IPS-18c (cell line): ENCODE results near the gene NDUFS3.

ENCODE experiments used
- H3K4me3 ChIP-seq: 2 replicates; pipeline ENCODE4 v1.7.0; 2013; ENCODE audit warnings: low read depth, mild to moderate bottlenecking, low read length, moderate library complexity; ENCODE audit not compliant: insufficient read depth
- H3K9me3 ChIP-seq: one replicate; pipeline ENCODE4 v1.6.1; 2013; ENCODE audit warnings: mild to moderate bottlenecking, low read length, moderate library complexity; ENCODE audit not compliant: control insufficient read depth, insufficient read depth

The NDUFS3 gene

DNA sequence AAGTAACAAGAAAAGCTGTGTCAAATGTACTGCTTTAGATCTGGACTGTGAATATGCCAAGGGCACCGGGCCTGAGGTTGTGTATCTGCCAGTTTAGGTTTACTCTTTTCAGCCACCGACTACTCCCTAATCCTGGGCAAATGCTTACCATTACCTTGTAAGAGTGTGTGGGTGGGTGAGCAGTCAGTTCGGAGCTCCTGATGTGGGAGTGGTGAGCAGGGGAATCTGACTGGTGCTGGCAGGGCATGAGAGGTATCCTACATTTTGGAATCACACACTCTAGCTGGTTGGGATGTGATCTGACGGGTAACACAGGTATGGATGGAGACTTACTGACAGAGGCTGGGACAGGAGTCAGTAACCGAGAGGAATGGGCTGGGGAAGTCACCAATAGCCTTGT lies 5.0 kb downstream of the NDUFS3 start:
- no peak overlapping the region for H3K4me3 ChIP-seq
- H3K9me3 ChIP-seq, result peaks cover 3% of the 10 kb centered on the region

DNA sequence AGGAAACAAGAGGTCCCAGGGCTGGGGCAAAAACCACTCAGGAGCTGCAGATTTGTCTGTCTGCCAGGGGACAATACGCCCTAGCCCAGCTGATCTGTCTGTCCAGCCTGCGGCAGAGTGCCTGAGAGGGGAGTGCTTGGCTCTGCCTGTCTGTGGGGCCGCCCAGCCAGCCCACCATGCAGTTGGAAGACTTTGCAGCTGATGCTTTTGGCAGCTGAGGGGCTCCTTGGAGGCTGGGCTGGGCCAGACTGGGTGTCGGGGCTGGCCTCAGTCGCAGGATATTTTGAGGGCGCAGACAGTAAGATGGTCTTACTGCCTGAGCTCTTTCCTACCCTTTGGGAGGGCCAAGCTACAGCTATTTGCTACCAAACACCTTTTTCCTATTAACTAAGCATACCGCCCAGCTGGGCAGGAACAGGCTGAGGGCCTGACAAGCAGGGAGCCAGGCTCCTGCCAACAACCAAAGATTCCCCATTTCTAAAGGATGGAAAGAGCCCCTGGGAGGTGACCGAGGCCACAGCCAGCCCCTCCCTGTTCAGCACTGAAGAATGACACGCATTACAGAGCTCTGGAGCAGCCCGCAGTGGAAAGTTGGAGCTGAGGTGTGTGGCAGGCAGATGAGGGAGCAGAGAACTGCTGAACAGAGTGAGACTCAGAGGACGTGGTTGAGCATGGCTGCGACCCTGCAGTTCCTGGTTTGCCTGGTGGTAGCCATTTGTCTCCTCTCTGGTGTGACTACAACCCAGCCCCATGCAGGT lies 7.4 kb downstream of the NDUFS3 start, which contains the start of gene FAM180B:
Gene FAM180B, plus strand, starts transcription at position 581 of the 758 bp plus-strand sequence. Its CDS starts 91 bp downstream, at position 672.
- no peaks in the 10 kb centered on the region for H3K9me3 ChIP-seq
- H3K4me3 ChIP-seq, result no peak within 1 kb of the TSS

DNA sequence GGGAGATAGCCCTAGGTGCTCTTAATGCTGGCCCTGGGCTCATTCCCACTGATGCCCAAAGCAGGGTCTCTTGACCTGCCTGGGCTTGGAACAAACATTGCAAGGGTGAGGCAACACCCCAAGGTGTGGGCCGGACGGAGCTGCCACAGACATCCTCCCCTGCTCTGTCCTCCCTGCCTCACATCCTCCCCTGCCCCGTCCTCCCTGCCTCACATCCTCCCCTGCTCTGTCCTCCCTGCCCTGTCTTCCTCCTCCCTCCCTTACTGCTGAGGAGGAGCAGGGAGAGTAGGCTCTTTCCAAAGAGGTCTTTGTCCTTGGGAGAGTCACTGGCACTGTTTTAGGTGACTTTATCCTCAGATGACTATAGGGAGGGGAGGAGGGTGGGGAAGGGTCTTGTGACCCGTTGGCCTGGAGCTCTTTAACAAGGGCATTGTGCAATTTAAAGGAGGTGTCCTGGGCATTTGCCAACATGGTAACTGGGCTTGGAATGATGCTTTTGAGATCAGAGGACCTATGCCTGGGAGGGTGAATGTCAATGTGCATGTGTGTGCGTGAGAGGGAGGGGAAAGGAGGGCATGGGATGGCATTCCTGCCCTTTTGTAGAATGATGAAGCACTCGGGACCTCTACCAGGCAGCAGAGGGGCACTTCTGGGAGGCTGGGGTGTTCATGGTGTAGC lies 8.3 kb downstream of the NDUFS3 start:
- Histone ChIP-seq H3K4me3 (no peak overlapping the region), H3K9me3 (no peaks in the 10 kb centered on the region)

DNA sequence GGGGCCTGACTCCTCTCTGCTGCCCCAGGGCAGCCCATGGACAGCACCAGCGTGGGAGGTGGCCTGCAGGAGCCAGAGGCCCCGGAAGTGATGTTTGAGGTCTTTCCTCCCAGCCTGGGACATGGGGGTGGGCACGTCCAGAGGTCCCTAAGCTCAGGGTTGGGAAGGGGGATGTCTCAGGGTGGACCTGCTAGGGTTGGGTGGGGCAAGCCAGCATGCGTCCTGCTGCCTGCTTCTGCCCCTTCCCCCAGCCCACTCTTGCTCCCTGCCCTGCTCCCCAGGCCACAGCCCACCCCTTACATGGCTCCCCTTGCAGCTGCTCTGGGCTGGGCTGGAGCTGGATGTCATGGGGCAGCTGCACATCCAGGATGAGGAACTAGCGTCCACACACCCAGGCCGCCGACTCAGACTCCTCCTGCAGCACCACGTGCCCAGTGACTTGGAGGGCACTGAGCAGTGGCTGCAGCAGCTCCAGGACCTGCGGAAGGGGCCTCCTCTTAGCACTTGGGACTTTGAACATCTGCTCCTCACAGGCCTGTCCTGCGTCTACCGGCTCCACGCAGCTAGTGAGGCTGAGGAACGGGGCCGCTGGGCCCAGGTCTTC lies 9.0 kb downstream of the NDUFS3 start:
- no peaks in the 10 kb centered on the region for H3K9me3 ChIP-seq
- no peak overlapping the region for H3K4me3 ChIP-seq

DNA sequence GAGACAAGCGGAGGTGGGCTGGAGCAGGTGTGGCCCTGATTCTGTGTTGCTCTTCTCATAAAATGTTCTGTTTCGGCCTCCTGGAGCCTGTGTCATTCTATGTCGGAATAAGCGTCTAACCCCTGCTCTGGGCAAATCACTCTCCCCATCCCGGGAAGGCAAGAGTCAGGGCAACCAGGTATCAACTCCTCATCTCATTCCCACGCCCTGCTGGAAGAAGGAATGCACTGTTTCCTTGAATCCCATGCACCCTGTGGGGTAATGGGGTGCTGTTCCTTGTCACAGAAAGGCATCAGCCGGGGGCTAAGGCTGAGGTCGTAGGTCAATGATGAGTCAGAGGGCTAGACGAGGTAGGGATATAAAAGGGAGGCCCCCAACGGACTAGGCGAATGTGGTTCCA lies 10.2 kb downstream of the NDUFS3 start:
- H3K4me3 ChIP-seq, result no peak overlapping the region
- H3K9me3 ChIP-seq, result no peaks in the 10 kb centered on the region

DNA sequence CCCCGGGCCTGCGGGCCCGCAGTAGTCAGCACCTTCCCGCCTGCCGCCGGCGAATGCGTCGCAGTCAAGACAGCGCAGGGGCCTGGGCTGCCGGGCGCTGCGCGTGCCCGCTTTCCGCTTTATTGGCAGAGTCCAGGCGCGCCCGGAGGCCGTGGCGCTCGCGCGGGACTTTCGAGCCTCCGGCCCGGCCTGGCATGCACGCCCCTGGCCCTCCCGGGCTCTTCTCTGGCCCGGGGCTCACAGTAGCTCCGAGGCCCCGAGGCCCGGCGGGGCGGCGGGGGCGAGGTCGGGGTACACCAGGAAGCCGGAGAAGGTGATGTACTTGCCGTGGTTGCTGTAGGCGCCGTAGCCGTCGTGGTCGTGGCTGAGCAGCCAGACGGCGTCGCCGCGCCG lies 10.7 kb downstream of the NDUFS3 start:
- Histone ChIP-seq H3K4me3 (no peak overlapping the region), H3K9me3 (no peaks in the 10 kb centered on the region)

DNA sequence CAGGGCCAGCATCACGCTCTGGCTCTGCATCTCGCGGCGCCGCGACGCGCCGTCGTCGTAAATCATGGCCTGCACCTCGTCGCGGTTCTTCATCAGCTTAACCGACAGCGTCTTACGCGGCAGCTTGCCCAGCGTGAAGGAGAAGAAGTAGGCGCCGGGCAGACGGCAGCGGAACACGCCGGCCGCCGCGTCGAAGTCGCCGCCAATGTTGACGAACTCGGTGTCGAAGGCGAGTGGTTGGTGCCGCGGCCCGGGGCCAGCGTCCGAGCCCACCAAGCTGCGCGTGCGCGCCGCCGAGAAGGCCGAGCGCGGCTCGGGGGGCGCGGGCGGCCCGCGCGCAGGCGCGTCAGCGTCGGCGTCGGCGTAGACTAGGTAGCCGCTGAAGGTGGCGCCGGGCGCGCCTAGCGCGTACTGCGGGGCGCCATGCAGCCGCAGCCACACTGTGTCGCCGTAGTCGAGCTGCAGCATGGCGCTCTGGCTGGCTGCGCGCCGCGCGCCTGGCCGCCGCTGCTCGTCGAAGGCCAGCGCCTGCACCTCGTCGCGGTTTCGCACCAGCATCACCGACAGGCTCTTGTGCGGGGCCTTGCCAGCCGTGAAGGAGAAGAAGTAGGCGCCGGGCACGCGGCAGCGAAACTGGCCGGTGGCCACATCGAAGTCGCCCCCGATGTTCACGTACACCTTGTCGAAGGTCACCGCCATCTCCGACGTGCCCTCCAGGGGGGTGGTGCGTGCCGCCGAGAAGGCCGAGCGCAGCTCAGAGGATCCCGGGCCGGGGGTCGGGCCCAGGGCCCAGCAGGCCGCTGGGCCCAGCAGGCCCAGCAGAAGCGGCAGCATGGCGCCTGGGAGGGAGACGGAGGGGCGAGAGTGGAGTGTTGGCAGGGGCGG lies 11.3 kb downstream of the NDUFS3 start:
- Histone ChIP-seq H3K4me3 (no peak overlapping the region), H3K9me3 (no peaks in the 10 kb centered on the region)

DNA sequence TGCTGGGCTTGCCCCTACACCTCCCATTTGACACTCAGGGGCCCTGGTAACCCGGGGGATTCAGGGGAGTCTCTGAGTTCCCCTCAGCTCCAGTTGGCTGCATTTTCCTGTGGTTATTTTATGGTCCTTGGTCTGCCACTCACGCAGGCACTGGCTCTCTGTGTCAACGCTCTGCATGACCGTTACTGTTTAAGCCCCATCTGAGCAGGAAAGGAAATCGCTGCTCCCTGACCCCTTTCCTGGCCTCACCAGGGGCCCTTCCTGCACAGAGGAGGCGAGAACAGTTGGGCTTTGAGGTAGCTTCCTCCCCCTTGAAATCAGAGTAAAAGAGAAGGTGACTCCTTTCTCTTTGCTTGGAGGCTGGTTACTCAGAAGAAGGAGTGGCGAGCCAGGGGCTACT lies 12.9 kb downstream of the NDUFS3 start:
- H3K9me3 ChIP-seq, result no peaks in the 10 kb centered on the region
- no peak overlapping the region for H3K4me3 ChIP-seq

DNA sequence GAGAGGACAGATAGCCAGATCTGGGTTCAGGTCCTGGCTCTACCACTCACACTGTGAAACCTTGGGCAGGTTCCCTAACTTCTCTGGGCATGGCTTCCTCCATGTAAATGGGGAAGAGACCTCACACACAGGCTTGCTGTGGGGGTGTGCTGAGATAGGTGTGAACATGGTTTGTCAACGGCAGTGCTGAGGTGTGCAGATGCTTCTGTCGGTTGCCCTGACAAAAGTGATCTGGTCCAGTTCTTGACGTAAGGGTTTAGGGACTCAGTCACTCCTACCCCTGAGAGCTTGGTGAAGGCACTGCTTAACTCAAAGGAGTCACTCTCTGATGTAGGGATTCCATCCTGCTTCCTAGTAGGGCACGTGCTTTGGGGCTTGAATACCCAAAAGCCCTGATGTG lies 13.4 kb downstream of the NDUFS3 start:
- Histone ChIP-seq H3K9me3 (no peaks in the 10 kb centered on the region), H3K4me3 (no peak overlapping the region)

DNA sequence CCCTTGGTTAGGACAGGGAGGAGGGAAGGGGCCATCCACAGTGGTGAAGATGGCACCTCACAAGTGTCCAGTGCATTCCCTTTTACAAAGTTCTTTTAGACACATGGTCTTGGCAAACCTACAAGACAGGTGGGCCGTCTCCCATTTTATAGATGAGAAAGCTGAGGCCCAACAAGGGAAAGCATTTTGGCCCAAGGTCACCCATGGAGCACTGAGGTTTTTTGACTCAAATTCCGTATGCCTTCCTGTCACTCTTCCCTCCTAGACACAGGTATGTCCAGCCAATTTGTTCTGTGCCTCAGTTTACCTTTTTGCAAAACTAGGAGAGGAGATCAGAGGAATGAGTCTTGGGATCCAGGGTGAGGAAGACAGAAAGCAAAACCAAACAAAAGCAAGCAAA lies 14.1 kb downstream of the NDUFS3 start:
- Histone ChIP-seq H3K9me3 (no peaks in the 10 kb centered on the region), H3K4me3 (no peak overlapping the region)

DNA sequence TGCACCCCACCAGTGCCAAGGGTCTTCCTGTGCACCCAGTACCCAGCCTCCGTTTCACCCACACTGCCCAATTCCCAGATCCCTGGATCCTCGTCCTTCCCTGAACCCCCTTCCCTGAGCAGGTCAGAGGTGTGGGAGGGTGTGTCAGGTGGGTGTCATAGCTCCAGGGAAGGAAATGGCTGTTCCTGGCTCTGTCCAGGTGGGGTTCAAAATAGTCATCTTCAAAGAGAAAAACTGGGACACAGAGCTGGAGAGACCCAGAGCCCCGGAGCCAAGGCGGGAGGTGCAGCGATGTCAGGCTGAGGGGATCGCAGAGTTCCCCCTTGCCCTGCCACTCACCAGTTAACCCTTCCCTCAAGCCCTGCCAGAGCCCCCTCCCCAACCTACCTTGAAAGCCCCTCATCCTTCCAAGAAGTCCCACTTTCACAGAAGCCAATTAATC lies 14.6 kb downstream of the NDUFS3 start:
- peak overlapping the region; percentile 84 for H3K4me3 ChIP-seq

DNA sequence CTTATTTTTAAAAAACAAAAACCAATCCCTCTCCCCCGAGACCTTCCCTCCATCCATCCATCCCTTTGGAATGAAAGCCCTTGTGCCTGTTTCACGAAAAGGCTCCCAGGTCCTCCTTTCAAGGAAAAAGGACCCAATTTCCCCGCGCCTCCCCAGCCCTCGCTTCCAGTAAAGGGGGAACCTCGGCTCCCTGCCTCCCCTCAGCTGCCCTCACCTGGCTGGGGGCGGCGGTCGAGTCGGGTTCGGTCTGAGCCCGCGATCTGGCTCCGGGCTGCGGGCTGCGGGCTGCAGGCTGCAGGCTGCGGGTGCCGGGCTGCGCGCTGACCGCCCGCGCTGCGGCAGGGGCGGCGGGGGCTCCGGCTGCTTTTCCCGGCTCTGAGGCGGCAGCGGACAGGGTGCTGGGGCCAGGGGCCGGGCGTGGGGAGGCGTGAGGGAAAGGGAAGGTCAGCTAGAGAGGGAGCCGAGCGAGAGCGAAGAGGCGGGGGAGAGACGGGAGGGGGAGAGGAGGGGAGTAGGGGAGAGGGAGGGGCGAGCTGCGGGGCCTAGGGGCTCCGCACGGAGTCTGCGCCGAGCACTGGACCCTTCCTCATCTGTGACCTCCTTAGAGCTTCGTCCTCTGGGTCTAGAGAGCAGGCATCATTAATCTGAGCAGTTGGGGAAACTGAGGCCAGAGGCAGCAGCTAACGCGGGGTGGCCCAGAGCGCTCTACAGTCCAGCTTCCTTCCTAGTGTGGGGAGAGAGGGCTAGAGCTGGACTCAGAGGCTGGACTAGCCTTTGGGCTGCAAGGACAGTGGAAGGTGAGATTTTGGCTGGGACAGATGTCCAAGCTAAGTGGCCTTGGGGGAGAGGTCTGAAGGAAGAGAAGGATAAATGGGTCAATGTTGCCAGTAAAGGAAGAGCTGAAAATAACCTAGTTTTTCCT lies 15.3 kb downstream of the NDUFS3 start, which contains the start of gene C1QTNF4:
Gene C1QTNF4, minus strand, starts transcription at position 478 of the 922 bp plus-strand sequence. CDS start 3,601 bp downstream, outside the sequence.
- no peaks in the 10 kb centered on the region for H3K9me3 ChIP-seq
- H3K4me3 ChIP-seq, result peak within 1 kb of the TSS; percentile 84

More for the DNA sequence above, 14.6 kb downstream of the NDUFS3 start:
- H3K9me3 ChIP-seq, result no peaks in the 10 kb centered on the region

DNA sequence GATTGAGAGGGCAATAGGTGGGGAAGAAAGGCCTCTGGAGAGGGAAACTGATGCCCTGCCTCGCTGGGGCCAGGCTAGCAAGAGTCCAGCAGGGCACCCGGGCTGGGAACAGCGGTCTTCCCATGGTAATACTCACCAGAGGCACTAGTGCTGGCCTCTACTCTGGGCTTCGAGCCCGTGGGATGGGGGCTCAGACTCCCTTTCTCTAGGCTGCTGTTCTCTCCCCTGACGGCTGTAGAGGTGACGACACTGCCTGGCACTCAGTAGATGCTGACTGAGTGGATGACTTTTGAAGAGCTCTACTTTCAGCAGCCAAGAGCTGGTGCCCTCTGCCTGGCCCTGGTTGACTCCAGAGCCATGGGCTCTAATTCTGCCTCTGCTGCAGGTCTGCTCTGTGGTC lies 16.2 kb downstream of the NDUFS3 start:
- Histone ChIP-seq H3K9me3 (no peaks in the 10 kb centered on the region), H3K4me3 (no peak overlapping the region)

DNA sequence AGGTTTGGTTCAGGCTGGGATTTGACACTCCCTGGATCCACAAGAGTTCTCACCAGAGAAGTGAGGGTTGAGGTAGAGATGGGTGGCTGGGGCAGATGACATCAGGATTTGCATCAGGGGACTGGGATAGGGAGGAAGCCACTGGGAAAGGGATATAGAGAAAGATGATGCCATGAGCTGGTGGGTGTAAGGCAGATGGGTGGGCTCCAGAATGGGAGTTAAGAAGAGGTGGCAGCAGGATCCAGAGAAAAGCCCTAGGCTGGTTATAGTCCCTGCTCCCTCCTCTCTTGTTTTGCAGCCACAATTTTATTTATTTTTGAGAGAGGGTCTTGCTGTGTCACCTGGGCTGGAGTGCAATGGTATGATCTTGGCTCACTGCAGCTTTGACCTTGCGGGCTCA lies 17.1 kb downstream of the NDUFS3 start:
- H3K9me3 ChIP-seq, result no peaks in the 10 kb centered on the region
- no peak overlapping the region for H3K4me3 ChIP-seq

DNA sequence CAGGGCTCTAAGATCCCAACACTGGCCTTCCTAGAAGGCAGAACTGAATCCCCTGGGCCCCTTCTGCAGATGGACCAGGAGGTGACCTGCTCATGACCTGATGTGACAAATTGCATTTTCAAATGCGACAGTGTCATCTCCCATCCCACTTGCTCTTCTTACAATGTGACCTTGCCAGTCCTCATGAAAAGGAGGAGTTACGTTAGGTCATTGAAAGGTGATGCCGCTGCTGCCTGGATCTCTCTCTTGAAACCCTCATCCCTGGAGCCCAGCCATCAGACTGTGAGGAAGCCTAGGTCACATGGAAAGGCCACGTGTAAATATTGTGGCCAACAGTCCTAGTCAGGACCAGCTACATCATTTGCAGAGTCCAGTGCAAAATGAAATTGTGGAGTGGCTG lies 21.0 kb downstream of the NDUFS3 start:
- no peaks in the 10 kb centered on the region for H3K9me3 ChIP-seq
- no peak overlapping the region for H3K4me3 ChIP-seq

DNA sequence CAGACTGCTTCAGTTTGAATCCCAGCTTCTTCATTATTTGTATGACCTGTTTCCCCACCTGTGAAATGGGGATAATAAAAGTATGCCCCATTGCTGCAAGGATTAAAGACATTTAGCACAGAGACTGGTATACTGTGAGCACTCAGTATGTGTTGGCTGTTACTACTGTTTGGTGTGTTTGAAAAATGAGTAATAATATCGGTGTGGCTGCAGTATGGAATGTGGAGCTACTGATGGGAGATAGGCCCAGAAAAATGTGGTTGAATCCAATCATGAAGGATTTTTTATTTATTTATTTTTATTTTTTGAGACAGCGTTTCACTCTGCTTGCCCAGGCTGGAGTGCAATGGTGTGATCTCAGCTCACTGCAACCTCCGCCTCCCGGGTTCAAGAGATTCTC lies 24.4 kb downstream of the NDUFS3 start:
- Histone ChIP-seq H3K4me3 (no peak overlapping the region), H3K9me3 (no peaks in the 10 kb centered on the region)
